ENCODE measurements around the gene OR2W1. TPM values are rescaled to one million over a fixed set of nuclear protein-coding genes. Genes with fewer than 3 reads are reported as not detected.

OR2W1 gene
- total RNA-seq, 3 donors from 2014 or later = not detected

GRCh38 chr6:29016559-29017427 is 28.2 kb downstream of the OR2W1 start:
- no peaks in the 10 kb centered on the region for H3K4me1 ChIP-seq
- H3K4me3 ChIP-seq = peak overlapping the region; percentile 47 to 66 (median 58)
- peaks cover 0 to 14% of the 10 kb centered on the region in 2 donors for H3K27me3 ChIP-seq
- no peaks in the 10 kb centered on the region for H3K9me3 ChIP-seq
- TF ChIP-seq CTCF (IDR thresholded peaks at IDR 0.05) = peak; percentile 81 to 91 (median 87)
- no peak for TF ChIP-seq POLR2A (IDR thresholded peaks at IDR 0.05)
- peak in 2 of 3 donors; percentile 12 to 33 for TF ChIP-seq POLR2AphosphoS5 (IDR thresholded peaks at IDR 0.05)
- peak; percentile 82 to 83 for DNase-seq (ENCODE audit: low spot score in 2 of 2)
- H3K27ac ChIP-seq = peak overlapping the region in 1 of 2 donors; percentile 20
- no peaks in the 10 kb centered on the region for H3K36me3 ChIP-seq
- intact Hi-C loops (cut with DNase I; ENCODE audit: low total_unique reads) = loop anchor here (5.0 to 10.0 kb wide), 2 partner anchors 172 to 329 kb away; no protein-coding TSS in a partner anchor

- H3K4me1 ChIP-seq = no peaks in the 10 kb centered on the region
- H3K4me3 ChIP-seq = peak overlapping the region in 2 of 3 donors; percentile 61 to 66
- no peak for DNase-seq (ENCODE audit: low spot score in 2 of 2)
- peaks cover 0 to 14% of the 10 kb centered on the region in 2 donors for H3K27me3 ChIP-seq
- H3K9me3 ChIP-seq = no peaks in the 10 kb centered on the region
- H3K27ac ChIP-seq = peak overlapping the region in 1 of 2 donors; percentile 21
- no peaks in the 10 kb centered on the region for H3K36me3 ChIP-seq
- TF ChIP-seq CTCF (IDR thresholded peaks at IDR 0.05) = no peak
- no peak for TF ChIP-seq POLR2AphosphoS5 (IDR thresholded peaks at IDR 0.05)
- TF ChIP-seq POLR2A (IDR thresholded peaks at IDR 0.05) = no peak
- intact Hi-C loops (cut with DNase I; ENCODE audit: low total_unique reads) = loop anchor here (5.0 to 10.0 kb wide), 2 partner anchors 170 to 328 kb away; no protein-coding TSS in a partner anchor
Observed at GRCh38 chr6:29014729-29015608, 30.0 kb downstream of the OR2W1 start.

GRCh38 chr6:29011276-29011734 is 33.7 kb downstream of the OR2W1 start:
- peaks cover 0 to 14% of the 10 kb centered on the region in 2 donors for H3K27me3 ChIP-seq
- intact Hi-C loops (cut with DNase I; ENCODE audit: low total_unique reads) = loop anchor here (10.0 kb wide), 1 partner anchor 167 kb away; no protein-coding TSS in a partner anchor
- H3K36me3 ChIP-seq = no peaks in the 10 kb centered on the region
- H3K27ac ChIP-seq = peak overlapping the region in 1 of 2 donors; percentile 26
- H3K4me3 ChIP-seq = peak overlapping the region; percentile 38 to 71 (median 52)
- TF ChIP-seq POLR2A (IDR thresholded peaks at IDR 0.05) (no peak), POLR2AphosphoS5 (IDR thresholded peaks at IDR 0.05) (peak in 1 of 3 donors; percentile 19), CTCF (IDR thresholded peaks at IDR 0.05) (no peak)
- no peaks in the 10 kb centered on the region for H3K9me3 ChIP-seq
- no peaks in the 10 kb centered on the region for H3K4me1 ChIP-seq
- DNase-seq (ENCODE audit: low spot score in 2 of 2) = no peak

- TF ChIP-seq CTCF (IDR thresholded peaks at IDR 0.05) (no peak), POLR2AphosphoS5 (IDR thresholded peaks at IDR 0.05) (no peak)
- intact Hi-C loops (cut with DNase I; ENCODE audit: low total_unique reads) = no loop called here
Observed at GRCh38 chr6:29009358-29009757, 35.6 kb downstream of the OR2W1 start.

More at GRCh38 chr6:29009358-29009757, 35.6 kb downstream of the OR2W1 start:
- Histone ChIP-seq H3K4me3 (no peak overlapping the region), H3K9me3 (no peaks in the 10 kb centered on the region), H3K27ac (no peak overlapping the region), H3K4me1 (no peaks in the 10 kb centered on the region), H3K36me3 (no peaks in the 10 kb centered on the region), H3K27me3 (peaks cover 0 to 3% of the 10 kb centered on the region in 2 donors)
- DNase-seq (ENCODE audit: low spot score in 2 of 2) = no peak
